ENCODE data around the gene MYLK.

MYLK gene

DNA sequence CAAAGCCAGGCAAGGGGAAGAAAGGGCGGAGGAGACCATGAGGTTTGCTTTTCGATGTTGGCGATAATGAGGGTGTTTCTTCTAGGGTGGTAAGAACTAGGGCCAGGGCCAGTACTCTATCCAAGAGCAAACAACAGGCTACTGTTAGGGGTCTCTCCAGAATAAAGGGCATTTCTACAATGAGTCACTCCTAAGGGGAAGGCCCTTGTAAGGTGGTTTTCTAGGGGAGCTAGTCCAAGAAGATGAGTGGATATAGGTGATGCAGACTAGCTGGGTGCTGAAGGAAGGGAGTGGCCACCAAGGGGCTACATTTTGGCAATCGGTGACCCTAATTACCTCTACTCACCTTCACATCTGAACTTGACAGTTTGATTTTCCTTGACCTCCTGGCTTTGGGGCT lies 150.8 kb downstream of the MYLK start:
- TF ChIP-seq, protein P1, sequence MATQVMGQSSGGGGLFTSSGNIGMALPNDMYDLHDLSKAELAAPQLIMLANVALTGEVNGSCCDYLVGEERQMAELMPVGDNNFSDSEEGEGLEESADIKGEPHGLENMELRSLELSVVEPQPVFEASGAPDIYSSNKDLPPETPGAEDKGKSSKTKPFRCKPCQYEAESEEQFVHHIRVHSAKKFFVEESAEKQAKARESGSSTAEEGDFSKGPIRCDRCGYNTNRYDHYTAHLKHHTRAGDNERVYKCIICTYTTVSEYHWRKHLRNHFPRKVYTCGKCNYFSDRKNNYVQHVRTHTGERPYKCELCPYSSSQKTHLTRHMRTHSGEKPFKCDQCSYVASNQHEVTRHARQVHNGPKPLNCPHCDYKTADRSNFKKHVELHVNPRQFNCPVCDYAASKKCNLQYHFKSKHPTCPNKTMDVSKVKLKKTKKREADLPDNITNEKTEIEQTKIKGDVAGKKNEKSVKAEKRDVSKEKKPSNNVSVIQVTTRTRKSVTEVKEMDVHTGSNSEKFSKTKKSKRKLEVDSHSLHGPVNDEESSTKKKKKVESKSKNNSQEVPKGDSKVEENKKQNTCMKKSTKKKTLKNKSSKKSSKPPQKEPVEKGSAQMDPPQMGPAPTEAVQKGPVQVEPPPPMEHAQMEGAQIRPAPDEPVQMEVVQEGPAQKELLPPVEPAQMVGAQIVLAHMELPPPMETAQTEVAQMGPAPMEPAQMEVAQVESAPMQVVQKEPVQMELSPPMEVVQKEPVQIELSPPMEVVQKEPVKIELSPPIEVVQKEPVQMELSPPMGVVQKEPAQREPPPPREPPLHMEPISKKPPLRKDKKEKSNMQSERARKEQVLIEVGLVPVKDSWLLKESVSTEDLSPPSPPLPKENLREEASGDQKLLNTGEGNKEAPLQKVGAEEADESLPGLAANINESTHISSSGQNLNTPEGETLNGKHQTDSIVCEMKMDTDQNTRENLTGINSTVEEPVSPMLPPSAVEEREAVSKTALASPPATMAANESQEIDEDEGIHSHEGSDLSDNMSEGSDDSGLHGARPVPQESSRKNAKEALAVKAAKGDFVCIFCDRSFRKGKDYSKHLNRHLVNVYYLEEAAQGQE (IDR thresholded peaks at IDR 0.05; ENCODE audit: insufficient read depth in 1 of 2, low read depth in 2 of 2, low read length in 2 of 2), result no peak
- TF ChIP-seq POLR2AphosphoS5 (IDR thresholded peaks at IDR 0.05; ENCODE audit: low read depth, low read length), result no peak
- TF ChIP-seq TAF1 (IDR thresholded peaks at IDR 0.05; ENCODE audit: borderline replicate concordance, insufficient read depth, low read length), result no peak
- no peak for TF ChIP-seq SIN3A (IDR thresholded peaks at IDR 0.05; ENCODE audit: borderline replicate concordance, insufficient read depth, low read length)
- TF ChIP-seq FOXP2 (optimal IDR thresholded peaks at IDR 0.05; ENCODE audit: borderline replicate concordance, extremely low read depth, extremely low read length, insufficient read depth), result no peak

DNA sequence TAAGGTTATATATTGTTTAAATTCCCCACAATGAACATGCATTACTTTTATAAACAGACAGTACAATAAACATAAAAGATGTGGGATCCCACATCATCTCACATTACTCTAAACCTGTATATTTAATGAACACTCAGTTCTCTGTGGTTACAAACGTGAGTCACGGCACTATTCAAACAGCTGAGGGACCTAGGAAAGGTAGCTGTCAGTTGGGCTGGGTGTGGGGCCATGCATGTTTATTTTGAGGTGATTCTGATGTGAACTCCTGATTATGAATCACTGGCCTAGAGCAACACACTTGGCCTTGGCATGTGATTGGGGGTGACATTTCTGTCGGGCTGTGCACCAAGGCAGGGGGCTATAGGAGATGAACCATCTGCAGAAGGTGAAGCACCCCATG lies 151.7 kb downstream of the MYLK start:
- no peak for TF ChIP-seq SIN3A (IDR thresholded peaks at IDR 0.05; ENCODE audit: borderline replicate concordance, insufficient read depth, low read length)
- TF ChIP-seq, protein P1 (IDR thresholded peaks at IDR 0.05; ENCODE audit: insufficient read depth in 1 of 2, low read depth in 2 of 2, low read length in 2 of 2), result no peak
- TF ChIP-seq TAF1 (IDR thresholded peaks at IDR 0.05; ENCODE audit: borderline replicate concordance, insufficient read depth, low read length), result no peak
- no peak for TF ChIP-seq FOXP2 (optimal IDR thresholded peaks at IDR 0.05; ENCODE audit: borderline replicate concordance, extremely low read depth, extremely low read length, insufficient read depth)
- TF ChIP-seq POLR2AphosphoS5 (IDR thresholded peaks at IDR 0.05; ENCODE audit: low read depth, low read length), result no peak

DNA sequence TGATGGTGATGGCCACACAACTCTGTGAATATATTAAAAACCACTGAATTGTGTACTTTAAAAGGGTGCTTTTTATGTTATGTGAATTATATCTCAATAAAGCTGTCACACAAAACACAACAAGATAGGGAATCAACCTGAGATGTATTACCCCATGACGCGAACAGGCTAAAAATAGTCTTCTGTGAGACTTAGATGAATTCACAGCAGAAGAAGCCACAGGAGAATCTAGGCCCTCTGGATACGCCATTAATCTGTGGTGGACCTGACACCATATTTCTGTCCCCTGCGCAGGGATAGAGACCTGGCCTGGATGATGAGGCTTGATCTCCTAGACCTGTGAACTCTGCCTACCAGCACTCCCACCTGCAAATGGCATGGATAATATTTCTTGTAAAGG lies 153.3 kb downstream of the MYLK start:
- TF ChIP-seq, protein P1 (IDR thresholded peaks at IDR 0.05; ENCODE audit: insufficient read depth in 1 of 2, low read depth in 2 of 2, low read length in 2 of 2), result no peak
- TF ChIP-seq SIN3A (IDR thresholded peaks at IDR 0.05; ENCODE audit: borderline replicate concordance, insufficient read depth, low read length) (no peak), TAF1 (IDR thresholded peaks at IDR 0.05; ENCODE audit: borderline replicate concordance, insufficient read depth, low read length) (no peak), FOXP2 (optimal IDR thresholded peaks at IDR 0.05; ENCODE audit: borderline replicate concordance, extremely low read depth, extremely low read length, insufficient read depth) (no peak), POLR2AphosphoS5 (IDR thresholded peaks at IDR 0.05; ENCODE audit: low read depth, low read length) (no peak)

DNA sequence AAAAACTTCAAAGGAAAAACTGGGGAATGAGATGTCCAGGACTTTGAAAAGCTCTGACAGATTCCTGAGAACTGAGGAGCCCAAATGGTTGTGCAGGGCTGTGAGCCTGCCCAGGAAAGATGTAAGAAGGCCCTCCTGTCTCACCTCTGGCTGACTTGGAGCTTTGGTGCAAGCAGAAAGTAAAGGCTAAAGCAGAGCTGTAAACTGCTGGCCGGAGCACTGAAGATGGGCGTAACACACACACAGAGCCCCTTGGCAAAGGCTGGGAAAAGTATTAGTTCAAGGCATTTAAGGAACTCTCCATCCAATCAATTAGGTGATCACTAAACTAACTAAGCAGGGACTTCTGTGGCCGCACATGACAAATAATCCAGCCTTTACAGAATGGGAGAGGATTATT lies 155.1 kb downstream of the MYLK start:
- TF ChIP-seq, protein P1 (IDR thresholded peaks at IDR 0.05; ENCODE audit: insufficient read depth in 1 of 2, low read depth in 2 of 2, low read length in 2 of 2), result no peak
- TF ChIP-seq FOXP2 (optimal IDR thresholded peaks at IDR 0.05; ENCODE audit: borderline replicate concordance, extremely low read depth, extremely low read length, insufficient read depth), result no peak
- TF ChIP-seq SIN3A (IDR thresholded peaks at IDR 0.05; ENCODE audit: borderline replicate concordance, insufficient read depth, low read length), result no peak
- TF ChIP-seq POLR2AphosphoS5 (IDR thresholded peaks at IDR 0.05; ENCODE audit: low read depth, low read length), result no peak
- no peak for TF ChIP-seq TAF1 (IDR thresholded peaks at IDR 0.05; ENCODE audit: borderline replicate concordance, insufficient read depth, low read length)

DNA sequence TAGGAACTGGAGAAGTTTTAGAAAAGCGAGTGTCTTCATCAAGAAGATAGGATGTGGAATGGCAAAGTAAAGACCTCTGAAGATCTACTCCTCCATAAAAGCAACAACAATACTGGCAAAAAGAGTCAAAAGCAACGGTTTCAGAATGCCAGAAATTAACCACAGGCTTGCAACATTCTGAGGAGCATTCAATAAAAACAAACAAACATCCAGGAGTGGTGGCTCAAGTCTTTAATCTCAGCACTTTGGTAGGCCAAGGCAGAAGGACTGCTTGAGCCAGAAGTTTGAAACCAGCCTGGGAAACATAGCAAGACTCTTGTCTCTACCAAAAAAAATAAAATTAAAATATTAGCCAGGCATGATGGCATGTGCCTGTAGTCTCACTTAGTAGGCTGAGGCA lies 156.1 kb downstream of the MYLK start:
- TF ChIP-seq, protein P1 (IDR thresholded peaks at IDR 0.05; ENCODE audit: insufficient read depth in 1 of 2, low read depth in 2 of 2, low read length in 2 of 2), result no peak
- TF ChIP-seq SIN3A (IDR thresholded peaks at IDR 0.05; ENCODE audit: borderline replicate concordance, insufficient read depth, low read length), result no peak
- no peak for TF ChIP-seq FOXP2 (optimal IDR thresholded peaks at IDR 0.05; ENCODE audit: borderline replicate concordance, extremely low read depth, extremely low read length, insufficient read depth)
- no peak for TF ChIP-seq TAF1 (IDR thresholded peaks at IDR 0.05; ENCODE audit: borderline replicate concordance, insufficient read depth, low read length)
- no peak for TF ChIP-seq POLR2AphosphoS5 (IDR thresholded peaks at IDR 0.05; ENCODE audit: low read depth, low read length)

All from PFSK-1 (cell line).